ENCODE measurements around the gene TULP4. TPM values are rescaled to one million over a fixed set of nuclear protein-coding genes. Genes with fewer than 3 reads are reported as not detected.

TULP4 gene
- total RNA-seq, 1 experiment from 2014 or later, result 64.6 TPM

- Histone ChIP-seq H4K20me1 (ENCODE audit: control insufficient read depth, insufficient read depth, insufficient read length) (no peaks in the 10 kb centered on the region), H3T11ph (ENCODE audit: low read length) (no peak overlapping the region), H2AK5ac (ENCODE audit: insufficient read length, low read length) (no peak overlapping the region), H2BK120ac (ENCODE audit: low read depth, low read length, poor library complexity, severe bottlenecking) (no peak overlapping the region), H3K14ac (ENCODE audit: insufficient read depth, low read length) (no peak overlapping the region), H2BK15ac (ENCODE audit: low read depth, low read length) (no peak overlapping the region; the same call in 1 of the 2 replicates), H3K4me1 (ENCODE audit: insufficient read depth, low read length) (no peaks in the 10 kb centered on the region), H2BK20ac (ENCODE audit: low read depth, low read length, poor library complexity, severe bottlenecking) (no peak overlapping the region), H3K23ac (ENCODE audit: insufficient read length, low read depth, low read length) (no peak overlapping the region), H3K27ac (ENCODE audit: insufficient read length, low read depth, low read length) (no peak overlapping the region), H3K27me3 (ENCODE audit: insufficient read depth, low read length) (no peaks in the 10 kb centered on the region), H3K18ac (ENCODE audit: insufficient read length, low read depth, low read length) (no peak overlapping the region), H3K4ac (ENCODE audit: low read depth, low read length) (no peak overlapping the region), H2BK12ac (ENCODE audit: insufficient read length, low read depth, low read length) (no peak overlapping the region), H3K79me2 (ENCODE audit: insufficient read depth, low read length) (peaks cover 2% of the 10 kb centered on the region; the same call in 1 of the 2 replicates), H2AFZ (ENCODE audit: low read length) (no peak overlapping the region), H4K5ac (ENCODE audit: insufficient read length, low read depth, low read length) (no peak overlapping the region), H4K8ac (replicated peaks; ENCODE audit: insufficient read length, low read depth, low read length) (no peak overlapping the region), H4K91ac (ENCODE audit: insufficient read length, low read depth, low read length) (no peak overlapping the region), H3K23me2 (ENCODE audit: insufficient read length, low read depth, low read length, poor library complexity, severe bottlenecking) (no peaks in the 10 kb centered on the region), H3K79me1 (ENCODE audit: insufficient read depth, low read depth, low read length, poor library complexity, severe bottlenecking) (no peaks in the 10 kb centered on the region), H3K4me2 (ENCODE audit: insufficient read depth, insufficient read length, low read length) (no peak overlapping the region), H3K9ac (ENCODE audit: extremely low read depth, insufficient read length, low read length) (no peak overlapping the region), H2BK5ac (ENCODE audit: insufficient read length, low read length) (no peak overlapping the region), H3K56ac (ENCODE audit: insufficient read length, low read depth, low read length) (no peak overlapping the region), H3K9me3 (ENCODE audit: control insufficient read depth, low read depth, low read length) (no peaks in the 10 kb centered on the region)
- DNase-seq, result no peak
- TF ChIP-seq, protein P1, sequence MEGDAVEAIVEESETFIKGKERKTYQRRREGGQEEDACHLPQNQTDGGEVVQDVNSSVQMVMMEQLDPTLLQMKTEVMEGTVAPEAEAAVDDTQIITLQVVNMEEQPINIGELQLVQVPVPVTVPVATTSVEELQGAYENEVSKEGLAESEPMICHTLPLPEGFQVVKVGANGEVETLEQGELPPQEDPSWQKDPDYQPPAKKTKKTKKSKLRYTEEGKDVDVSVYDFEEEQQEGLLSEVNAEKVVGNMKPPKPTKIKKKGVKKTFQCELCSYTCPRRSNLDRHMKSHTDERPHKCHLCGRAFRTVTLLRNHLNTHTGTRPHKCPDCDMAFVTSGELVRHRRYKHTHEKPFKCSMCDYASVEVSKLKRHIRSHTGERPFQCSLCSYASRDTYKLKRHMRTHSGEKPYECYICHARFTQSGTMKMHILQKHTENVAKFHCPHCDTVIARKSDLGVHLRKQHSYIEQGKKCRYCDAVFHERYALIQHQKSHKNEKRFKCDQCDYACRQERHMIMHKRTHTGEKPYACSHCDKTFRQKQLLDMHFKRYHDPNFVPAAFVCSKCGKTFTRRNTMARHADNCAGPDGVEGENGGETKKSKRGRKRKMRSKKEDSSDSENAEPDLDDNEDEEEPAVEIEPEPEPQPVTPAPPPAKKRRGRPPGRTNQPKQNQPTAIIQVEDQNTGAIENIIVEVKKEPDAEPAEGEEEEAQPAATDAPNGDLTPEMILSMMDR (conservative IDR thresholded peaks at IDR 0.05), result no peak
- no peaks in the 10 kb centered on the region for H3K9me3 Mint-ChIP-seq
- H3K27ac Mint-ChIP-seq, result no peak overlapping the region; a peak in 1 of 7 replicates
- H3K4me3 Mint-ChIP-seq, result no peak overlapping the region
- H3K27me3 Mint-ChIP-seq (ENCODE audit: low read depth), result no peaks in the 10 kb centered on the region; the same call in 1 of the 2 replicates
- peaks cover 13 to 15% of the 10 kb centered on the region in 2 experiments for H3K4me1 Mint-ChIP-seq
- H3K36me3 Mint-ChIP-seq (ENCODE audit: insufficient read depth in 1 of 3, low read depth in 3 of 3), result peaks cover 0 to 3% (median 0%) of the 10 kb centered on the region in 3 experiments; a peak in 2 of 7 replicates
- WGBS (ENCODE audit: extremely low coverage, insufficient read length, low lambda C conversion rate), result no CpG with 5 or more reads among the region's 33 CpGs
Measured at GRCh38 chr6:158516098-158516497, 203.8 kb downstream of the TULP4 start.

Measured in H9 (cell line).